SU-DHL-6 (cell line): ENCODE results near the gene POU6F2.

Experiments
- H2AFZ ChIP-seq: fragments of 200-600 bp; sonication (generic); 2 replicates; pipeline ENCODE4 v1.6.1; 2014; ENCODE audit warnings: low read depth, mild to moderate bottlenecking, moderate library complexity, mixed read lengths, antibody characterized with exemption, low read length; ENCODE audit not compliant: severe bottlenecking
- H3F3A ChIP-seq: fragments of 200-600 bp; shearing (Covaris generic); 2 replicates; pipeline ENCODE4 v1.6.0; 2016; ENCODE audit warnings: antibody characterized with exemption, mild to moderate bottlenecking; ENCODE audit not compliant: insufficient read depth
- H3K27ac ChIP-seq: fragments of 200-600 bp; sonication (generic); 2 replicates; pipeline ENCODE4 v1.5.1; 2016; ENCODE audit warnings: low read depth, mild to moderate bottlenecking, low read length, moderate library complexity, mixed read lengths
- H3K27me3 ChIP-seq: fragments of 200-600 bp; sonication (generic), shearing (Covaris generic); 2 replicates; pipeline ENCODE4 v1.6.0; 2014; ENCODE audit warnings: mild to moderate bottlenecking, low read length
- H3K36me3 ChIP-seq: fragments of 200-600 bp; sonication (generic); 2 replicates; pipeline ENCODE4 v1.6.1; 2014; ENCODE audit warnings: mild to moderate bottlenecking, low read length, mixed read lengths
- H3K4me2 ChIP-seq: fragments of 300-600, 200-600 bp; shearing (Covaris generic), sonication (generic); 2 replicates; pipeline ENCODE4 v1.6.0; 2014; ENCODE audit warnings: low read length, low read depth, mild to moderate bottlenecking; ENCODE audit not compliant: poor library complexity, severe bottlenecking
- H3K4me3 ChIP-seq: fragments of 200-600 bp; sonication (generic); 2 replicates; pipeline ENCODE4 v1.5.1; 2014; ENCODE audit warnings: antibody characterized with exemption, low read length, mild to moderate bottlenecking, mixed read lengths; ENCODE audit not compliant: insufficient read depth, poor library complexity, severe bottlenecking
- H3K79me2 ChIP-seq: fragments of 200-600 bp; sonication (generic); 2 replicates; pipeline ENCODE4 v1.6.1; 2014; ENCODE audit warnings: mild to moderate bottlenecking, low read length, moderate library complexity; ENCODE audit not compliant: insufficient read depth
- H3K9ac ChIP-seq: fragments of 200-600 bp; sonication (generic); 2 replicates; pipeline ENCODE4 v1.7.0; 2014; ENCODE audit warnings: mild to moderate bottlenecking, low read length
- H3K9me2 ChIP-seq: fragments of 200-600 bp; sonication (generic); replicated peaks from 2 replicates; pipeline ENCODE4 v1.6.1; 2014; ENCODE audit warnings: low read length; ENCODE audit not compliant: insufficient read depth
- H3K9me3 ChIP-seq: fragments of 200-600 bp; sonication (generic); 2 replicates; pipeline ENCODE4 v1.6.1; 2014; ENCODE audit warnings: low read length, mixed read lengths; ENCODE audit not compliant: insufficient read depth
- H4K20me1 ChIP-seq: fragments of 200-600 bp; sonication (generic); 2 replicates; pipeline ENCODE4 v1.6.1; 2014; ENCODE audit warnings: low read depth, mild to moderate bottlenecking, antibody characterized with exemption, low read length, moderate library complexity, mixed read lengths
- CTCF ChIP-seq: fragments of 200-600 bp; sonication (generic); IDR thresholded peaks from one replicate; pipeline ENCODE4 v1.5.1; 2017; ENCODE audit warnings: antibody characterized with exemption, mild to moderate bottlenecking, low read length, moderate library complexity; ENCODE audit not compliant: insufficient read depth, poor library complexity, severe bottlenecking
- EZH2phosphoT487 ChIP-seq: fragments of 200-600 bp; sonication (generic), shearing (Covaris generic); conservative IDR thresholded peaks from 2 replicates; pipeline ENCODE4 v1.6.1; 2018; ENCODE audit warnings: mild to moderate bottlenecking, antibody characterized with exemption, low read length, moderate library complexity, mixed read lengths

The POU6F2 gene

GRCh38 chr7:39154815-39155214 lies 177.1 kb downstream of the POU6F2 start:
- TF ChIP-seq EZH2phosphoT487 (no peak), CTCF (no peak)
- Histone ChIP-seq H3K4me3 (no peak overlapping the region), H2AFZ (no peak overlapping the region), H3K4me2 (no peak overlapping the region), H4K20me1 (no peaks in the 10 kb centered on the region), H3K9me2 (no peaks in the 10 kb centered on the region), H3K36me3 (no peaks in the 10 kb centered on the region), H3K27me3 (no peaks in the 10 kb centered on the region), H3K27ac (no peak overlapping the region), H3K9me3 (no peaks in the 10 kb centered on the region), H3K9ac (no peak overlapping the region), H3F3A (no peaks in the 10 kb centered on the region), H3K79me2 (no peaks in the 10 kb centered on the region)

GRCh38 chr7:39158367-39158766 lies 180.7 kb downstream of the POU6F2 start:
- Histone ChIP-seq H3K9me3 (no peaks in the 10 kb centered on the region), H3K79me2 (no peaks in the 10 kb centered on the region)
- no peak for TF ChIP-seq CTCF
- no peak for TF ChIP-seq EZH2phosphoT487

GRCh38 chr7:39161903-39162302 lies 184.2 kb downstream of the POU6F2 start:
- Histone ChIP-seq H3K27ac (no peak overlapping the region), H3K9ac (no peak overlapping the region), H2AFZ (no peak overlapping the region), H4K20me1 (no peaks in the 10 kb centered on the region), H3K9me2 (no peaks in the 10 kb centered on the region; the same call in 1 of the 2 replicates), H3K27me3 (no peaks in the 10 kb centered on the region), H3K79me2 (no peaks in the 10 kb centered on the region), H3K36me3 (no peaks in the 10 kb centered on the region), H3K4me3 (no peak overlapping the region), H3F3A (no peaks in the 10 kb centered on the region), H3K4me2 (no peak overlapping the region), H3K9me3 (no peaks in the 10 kb centered on the region)
- TF ChIP-seq EZH2phosphoT487 (no peak), CTCF (no peak)

More at GRCh38 chr7:39158367-39158766, 180.7 kb downstream of the POU6F2 start:
- no peaks in the 10 kb centered on the region for H3K9me2 ChIP-seq
- no peaks in the 10 kb centered on the region for H3K36me3 ChIP-seq
- H3K27me3 ChIP-seq, result no peaks in the 10 kb centered on the region
- H3K4me3 ChIP-seq, result no peak overlapping the region
- no peak overlapping the region for H3K4me2 ChIP-seq
- no peak overlapping the region for H3K27ac ChIP-seq
- no peak overlapping the region for H2AFZ ChIP-seq
- H4K20me1 ChIP-seq, result no peaks in the 10 kb centered on the region
- no peaks in the 10 kb centered on the region for H3F3A ChIP-seq
- no peak overlapping the region for H3K9ac ChIP-seq

GRCh38 chr7:39164887-39165286 lies 187.2 kb downstream of the POU6F2 start:
- Histone ChIP-seq H3K9ac (no peak overlapping the region), H3K27me3 (peaks cover 3% of the 10 kb centered on the region; the same call in 1 of the 2 replicates), H3K4me3 (no peak overlapping the region), H4K20me1 (no peaks in the 10 kb centered on the region), H3K9me3 (no peaks in the 10 kb centered on the region), H3K79me2 (no peaks in the 10 kb centered on the region), H3K4me2 (no peak overlapping the region), H3K27ac (no peak overlapping the region), H3K36me3 (no peaks in the 10 kb centered on the region), H3K9me2 (no peaks in the 10 kb centered on the region; the same call in 1 of the 2 replicates), H2AFZ (no peak overlapping the region), H3F3A (no peaks in the 10 kb centered on the region)
- TF ChIP-seq CTCF (no peak), EZH2phosphoT487 (no peak)
